Tibial nerve (tissue), 4 donors: Measurements from ENCODE around the gene DSEL. TPM values are rescaled to one million over a fixed set of nuclear protein-coding genes. Genes with fewer than 3 reads are reported as not detected.

Experiments
- DNase-seq, 2 donors: peaks; one replicate each; pipeline ENCODE4 v3.0.0-alpha.2; 2019; ENCODE audit warnings: low spot score in 2 of 2
- H3K27ac ChIP-seq, 4 donors: fragments of 200-600 bp; sonication (generic) in 3 of 4; one replicate each; pipeline ENCODE4 v1.5.1; 2017 to 2019; ENCODE audit warnings: mild to moderate bottlenecking in 1 of 4
- H3K27me3 ChIP-seq, 2 donors: fragments of 200-600 bp; sonication (generic) in 1 of 2; one replicate each; pipeline versions ENCODE4 v1.5.1 to v1.6.0; 2017 to 2019
- H3K36me3 ChIP-seq, 3 donors: fragments of 200-600 bp; sonication (generic); one replicate each; pipeline ENCODE4 v1.5.1; 2018 to 2019
- H3K4me1 ChIP-seq, 4 donors: fragments of 200-600 bp; sonication (generic) in 3 of 4; one replicate each; pipeline ENCODE4 v1.5.1; 2017 to 2019
- H3K4me3 ChIP-seq, 4 donors: fragments of 200-600 bp; sonication (generic) in 3 of 4; one replicate each; pipeline ENCODE4 v1.5.1; 2017 to 2019; ENCODE audit warnings: mild to moderate bottlenecking in 1 of 4, moderate library complexity in 1 of 4
- H3K9me3 ChIP-seq, 4 donors: fragments of 200-600 bp; sonication (generic) in 3 of 4; one replicate each; pipeline ENCODE4 v1.5.1; 2017 to 2019
- EP300 ChIP-seq, 2 donors: sonication (generic); formaldehyde crosslinking; IDR thresholded peaks; one replicate each; pipeline ENCODE4 v1.6.1; 2017; ENCODE audit warnings: antibody characterized with exemption in 2 of 2, mild to moderate bottlenecking in 1 of 2
- POLR2A ChIP-seq, 2 donors: fragments of 450-650 bp; IDR thresholded peaks; one replicate each; pipeline ENCODE4 v1.6.1; 2017; ENCODE audit warnings: antibody characterized with exemption in 2 of 2, mild to moderate bottlenecking in 2 of 2, moderate library complexity in 2 of 2
- WGBS, 2 donors: methylation state at CpG; one replicate each; pipeline ENCODE4 v1.1.5; 2018; 5-methylcytosine and 5-hydroxymethylcytosine counted together
- total RNA-seq, 4 donors: library from RNA; depleted of rRNA; stranded (reverse); fragments of >200 nt; gene quantifications; one replicate each; pipeline ENCODE4 v1.1.0, GENCODE V29; 2016
- TF ChIP-seq, protein P1 (sequence below), 5 experiments: fragments of 200-600 bp in 3 of 5; fragments of 450-650 bp in 2 of 5; sonication (generic) in 3 of 5; IDR thresholded peaks; one replicate each; pipeline ENCODE4 v1.5.1; 2016 to 2019; ENCODE audit warnings: antibody characterized with exemption in 5 of 5, mild to moderate bottlenecking in 3 of 5, moderate library complexity in 2 of 5

The DSEL gene
- total RNA-seq, 4 donors from 2014 or later: 13.4 to 19.6 (median 16.9) TPM

DNA sequence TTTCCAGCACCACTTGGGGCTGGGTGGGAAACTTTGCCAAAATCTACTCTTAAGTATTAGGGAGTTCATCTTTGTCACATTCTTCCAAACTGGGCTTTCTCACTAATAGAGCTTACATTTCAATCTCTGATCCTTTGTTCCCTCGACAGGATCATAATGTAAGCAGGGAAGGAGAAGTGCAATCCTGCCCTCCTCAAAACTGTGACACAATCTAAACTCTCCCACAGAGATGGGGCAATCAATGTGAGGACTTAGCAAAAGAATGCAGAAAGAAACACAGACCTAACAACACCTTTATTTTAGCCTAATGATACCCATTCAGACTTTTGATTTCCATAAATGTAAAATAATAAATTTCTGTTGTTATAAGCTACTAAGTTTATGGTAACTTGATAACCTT lies 40.8 kb downstream of the DSEL start:
- H3K27me3 ChIP-seq: no peaks in the 10 kb centered on the region
- H3K4me1 ChIP-seq: no peaks in the 10 kb centered on the region
- WGBS, 2 donors: 19 to 37% methylated on average over 1 of the region's 1 CpG
- no peak overlapping the region for H3K4me3 ChIP-seq
- peaks cover 0 to 5% (median 0%) of the 10 kb centered on the region in 4 donors for H3K9me3 ChIP-seq
- no peak overlapping the region for H3K27ac ChIP-seq
- H3K36me3 ChIP-seq: no peaks in the 10 kb centered on the region
- TF ChIP-seq, protein P1, sequence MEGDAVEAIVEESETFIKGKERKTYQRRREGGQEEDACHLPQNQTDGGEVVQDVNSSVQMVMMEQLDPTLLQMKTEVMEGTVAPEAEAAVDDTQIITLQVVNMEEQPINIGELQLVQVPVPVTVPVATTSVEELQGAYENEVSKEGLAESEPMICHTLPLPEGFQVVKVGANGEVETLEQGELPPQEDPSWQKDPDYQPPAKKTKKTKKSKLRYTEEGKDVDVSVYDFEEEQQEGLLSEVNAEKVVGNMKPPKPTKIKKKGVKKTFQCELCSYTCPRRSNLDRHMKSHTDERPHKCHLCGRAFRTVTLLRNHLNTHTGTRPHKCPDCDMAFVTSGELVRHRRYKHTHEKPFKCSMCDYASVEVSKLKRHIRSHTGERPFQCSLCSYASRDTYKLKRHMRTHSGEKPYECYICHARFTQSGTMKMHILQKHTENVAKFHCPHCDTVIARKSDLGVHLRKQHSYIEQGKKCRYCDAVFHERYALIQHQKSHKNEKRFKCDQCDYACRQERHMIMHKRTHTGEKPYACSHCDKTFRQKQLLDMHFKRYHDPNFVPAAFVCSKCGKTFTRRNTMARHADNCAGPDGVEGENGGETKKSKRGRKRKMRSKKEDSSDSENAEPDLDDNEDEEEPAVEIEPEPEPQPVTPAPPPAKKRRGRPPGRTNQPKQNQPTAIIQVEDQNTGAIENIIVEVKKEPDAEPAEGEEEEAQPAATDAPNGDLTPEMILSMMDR (IDR thresholded peaks at IDR 0.05): no peak
- TF ChIP-seq POLR2A (IDR thresholded peaks at IDR 0.05) (no peak), EP300 (IDR thresholded peaks at IDR 0.05) (no peak)
- no peak for DNase-seq

DNA sequence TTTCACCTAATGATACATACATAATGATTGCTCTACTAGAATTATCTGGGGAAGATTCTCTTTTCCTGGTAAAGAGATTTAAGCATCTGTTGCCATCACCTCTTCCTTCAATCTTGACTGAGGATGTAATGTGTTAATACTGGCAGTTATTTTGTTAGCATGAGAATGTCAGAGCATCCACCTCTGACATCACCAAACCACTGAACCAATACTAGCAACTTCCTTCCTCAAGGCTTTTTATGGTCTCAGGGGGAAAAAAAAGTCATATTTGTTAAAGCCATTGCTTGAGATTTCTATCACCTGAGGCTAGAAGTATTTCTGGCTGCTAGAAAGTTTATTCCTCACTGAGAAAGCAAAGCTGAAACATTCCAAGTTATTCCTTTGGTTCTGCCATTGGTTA lies 48.5 kb downstream of the DSEL start:
- H3K4me3 ChIP-seq: no peak overlapping the region
- no peaks in the 10 kb centered on the region for H3K27me3 ChIP-seq
- no peak overlapping the region for H3K27ac ChIP-seq
- no peaks in the 10 kb centered on the region for H3K36me3 ChIP-seq
- H3K4me1 ChIP-seq: no peaks in the 10 kb centered on the region
- no peak for DNase-seq
- no peaks in the 10 kb centered on the region for H3K9me3 ChIP-seq
- TF ChIP-seq EP300 (IDR thresholded peaks at IDR 0.05) (no peak), POLR2A (IDR thresholded peaks at IDR 0.05) (no peak)
- TF ChIP-seq, protein P1 (IDR thresholded peaks at IDR 0.05): no peak

DNA sequence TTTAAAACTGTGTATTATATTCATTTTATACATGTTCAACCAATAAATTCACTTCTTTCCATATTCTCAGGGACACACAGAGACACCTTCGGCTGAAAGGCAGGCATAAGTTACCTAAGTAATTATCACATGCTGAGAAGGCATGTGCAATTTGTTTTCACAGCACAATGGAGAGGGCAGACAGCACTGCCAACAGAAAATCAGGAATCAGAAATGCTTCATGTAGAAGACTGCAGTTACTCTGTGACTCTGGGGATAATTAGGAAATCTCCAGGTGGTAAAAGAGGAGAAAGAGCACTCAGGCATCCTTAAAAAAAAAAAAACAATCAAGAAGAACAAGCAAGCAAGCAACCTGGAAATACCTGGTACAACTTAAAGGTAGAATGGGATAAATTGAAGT lies 49.3 kb downstream of the DSEL start:
- no peaks in the 10 kb centered on the region for H3K4me1 ChIP-seq
- 28 to 38% methylated on average over 1 of the region's 1 CpG for WGBS, 2 donors
- no peaks in the 10 kb centered on the region for H3K9me3 ChIP-seq

DNA sequence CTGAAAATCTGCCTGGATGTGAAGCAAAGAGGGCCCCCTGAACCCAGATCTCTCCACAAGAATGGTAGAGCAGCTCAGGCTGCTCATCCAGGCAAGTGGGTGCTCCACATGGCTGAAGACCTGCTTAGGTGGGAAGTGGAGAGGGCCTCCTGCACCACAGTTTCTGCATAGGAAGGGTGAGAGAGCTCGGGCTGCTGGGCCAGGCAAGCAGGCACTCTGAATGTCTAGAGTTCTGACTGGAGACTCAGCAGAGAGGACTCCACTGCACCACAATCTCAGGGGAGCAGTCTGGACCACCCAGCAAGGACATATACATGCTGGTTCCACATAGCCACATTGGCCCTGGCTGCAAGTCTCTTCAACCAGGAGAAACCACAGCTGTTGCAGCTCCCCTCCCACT lies 52.0 kb downstream of the DSEL start:
- no peak for TF ChIP-seq EP300 (IDR thresholded peaks at IDR 0.05)
- TF ChIP-seq, protein P1 (IDR thresholded peaks at IDR 0.05): no peak
- no peak for TF ChIP-seq POLR2A (IDR thresholded peaks at IDR 0.05)
- Histone ChIP-seq H3K27ac (no peak overlapping the region), H3K9me3 (no peaks in the 10 kb centered on the region), H3K4me1 (no peaks in the 10 kb centered on the region), H3K27me3 (no peaks in the 10 kb centered on the region), H3K4me3 (no peak overlapping the region), H3K36me3 (no peaks in the 10 kb centered on the region)
- no peak for DNase-seq
- WGBS, 2 donors: 100% methylated on average over 1 of the region's 1 CpG

More for the DNA sequence above, 49.3 kb downstream of the DSEL start:
- no peak overlapping the region for H3K27ac ChIP-seq
- H3K4me3 ChIP-seq: no peak overlapping the region
- TF ChIP-seq EP300 (IDR thresholded peaks at IDR 0.05) (no peak), POLR2A (IDR thresholded peaks at IDR 0.05) (no peak)
- TF ChIP-seq, protein P1 (IDR thresholded peaks at IDR 0.05): no peak
- no peaks in the 10 kb centered on the region for H3K36me3 ChIP-seq
- H3K27me3 ChIP-seq: no peaks in the 10 kb centered on the region
- no peak for DNase-seq

DNA sequence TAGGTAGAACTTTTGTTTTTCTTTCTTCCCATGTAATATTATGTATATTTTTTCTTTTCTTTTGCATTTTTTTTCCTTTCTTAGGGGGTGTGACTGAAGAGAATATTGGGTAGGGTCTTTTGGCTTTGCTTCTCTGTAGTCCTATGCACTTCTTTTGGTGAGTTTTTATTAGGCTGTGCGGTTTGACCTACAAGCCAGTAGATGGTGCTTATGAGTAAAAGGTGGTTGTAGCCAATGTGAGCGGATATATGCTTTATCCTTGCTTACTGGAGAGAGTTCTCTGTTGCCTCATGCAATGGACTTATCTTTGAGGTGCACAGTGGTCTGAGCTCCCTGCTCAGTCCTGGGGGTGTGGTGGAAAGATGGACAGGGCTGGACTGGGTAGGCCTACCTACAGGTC lies 52.7 kb downstream of the DSEL start:
- no peak overlapping the region for H3K4me3 ChIP-seq
- TF ChIP-seq, protein P1 (IDR thresholded peaks at IDR 0.05): no peak
- TF ChIP-seq POLR2A (IDR thresholded peaks at IDR 0.05) (no peak), EP300 (IDR thresholded peaks at IDR 0.05) (no peak)
- no peaks in the 10 kb centered on the region for H3K36me3 ChIP-seq
- DNase-seq: no peak
- no peaks in the 10 kb centered on the region for H3K27me3 ChIP-seq
- H3K9me3 ChIP-seq: no peaks in the 10 kb centered on the region
- no peaks in the 10 kb centered on the region for H3K4me1 ChIP-seq
- H3K27ac ChIP-seq: no peak overlapping the region
- WGBS, 2 donors: 78 to 80% methylated on average over 2 of the region's 2 CpGs
